ENCODE data around the gene ABI1. TPM values are rescaled to one million over a fixed set of nuclear protein-coding genes. Genes with fewer than 3 reads are reported as not detected.

Gene ABI1
- total RNA-seq, 3 donors from 2014 or later (not counting 1 experiment from before 2014, with no cell fraction given), result 94.8 to 116 (median 113) TPM

DNA sequence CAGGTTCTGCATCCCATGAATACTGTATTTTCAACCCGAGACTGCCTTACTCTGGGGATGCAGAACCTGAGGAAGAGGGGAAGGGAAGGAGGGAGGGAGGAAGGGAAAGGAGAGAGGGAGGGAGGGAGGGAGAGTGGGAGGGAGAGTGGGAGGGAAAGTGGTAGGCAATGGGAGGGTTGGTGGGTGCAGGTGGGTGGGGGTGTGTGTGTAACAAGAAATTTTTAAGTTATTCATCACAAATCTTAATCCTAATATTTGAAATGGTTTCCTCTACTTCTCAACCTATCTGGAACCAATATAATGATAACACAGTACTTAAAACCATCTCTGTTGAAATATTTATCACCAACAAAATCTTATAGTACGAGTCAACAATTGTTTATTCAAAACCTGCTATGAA, 95.2 kb downstream of the ABI1 start:
- no peaks in the 10 kb centered on the region for H3K27me3 Mint-ChIP-seq (ENCODE audit: low read depth in 2 of 2)
- Histone ChIP-seq H3K27ac (ENCODE audit: low read length) (no peak overlapping the region), H3K27me3 (ENCODE audit: control insufficient read depth, insufficient read depth, low read length) (no peaks in the 10 kb centered on the region), H3K36me3 (ENCODE audit: control insufficient read depth, insufficient read depth, low read length) (peaks cover 45% of the 10 kb centered on the region), H3K9me3 (ENCODE audit: control insufficient read depth, insufficient read depth, low read length) (no peaks in the 10 kb centered on the region), H3K4me3 (ENCODE audit: low read length) (no peak overlapping the region), H3K4me1 (ENCODE audit: control insufficient read depth, insufficient read depth, low read length) (no peaks in the 10 kb centered on the region)
- peaks cover 19 to 34% of the 10 kb centered on the region in 2 donors for H3K4me1 Mint-ChIP-seq
- H3K9me3 Mint-ChIP-seq, result no peaks in the 10 kb centered on the region
- WGBS (ENCODE audit: insufficient coverage), result 100% methylated on average over 2 of the region's 2 CpGs
- H3K36me3 Mint-ChIP-seq, result no peaks in the 10 kb centered on the region
- no peak for DNase-seq
- intact Hi-C loops (cut with micrococcal nuclease), result no loop called here
- ATAC-seq, result no peak
- H3K4me3 Mint-ChIP-seq, result no peak overlapping the region
- TF ChIP-seq, protein P1, sequence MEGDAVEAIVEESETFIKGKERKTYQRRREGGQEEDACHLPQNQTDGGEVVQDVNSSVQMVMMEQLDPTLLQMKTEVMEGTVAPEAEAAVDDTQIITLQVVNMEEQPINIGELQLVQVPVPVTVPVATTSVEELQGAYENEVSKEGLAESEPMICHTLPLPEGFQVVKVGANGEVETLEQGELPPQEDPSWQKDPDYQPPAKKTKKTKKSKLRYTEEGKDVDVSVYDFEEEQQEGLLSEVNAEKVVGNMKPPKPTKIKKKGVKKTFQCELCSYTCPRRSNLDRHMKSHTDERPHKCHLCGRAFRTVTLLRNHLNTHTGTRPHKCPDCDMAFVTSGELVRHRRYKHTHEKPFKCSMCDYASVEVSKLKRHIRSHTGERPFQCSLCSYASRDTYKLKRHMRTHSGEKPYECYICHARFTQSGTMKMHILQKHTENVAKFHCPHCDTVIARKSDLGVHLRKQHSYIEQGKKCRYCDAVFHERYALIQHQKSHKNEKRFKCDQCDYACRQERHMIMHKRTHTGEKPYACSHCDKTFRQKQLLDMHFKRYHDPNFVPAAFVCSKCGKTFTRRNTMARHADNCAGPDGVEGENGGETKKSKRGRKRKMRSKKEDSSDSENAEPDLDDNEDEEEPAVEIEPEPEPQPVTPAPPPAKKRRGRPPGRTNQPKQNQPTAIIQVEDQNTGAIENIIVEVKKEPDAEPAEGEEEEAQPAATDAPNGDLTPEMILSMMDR (IDR thresholded peaks at IDR 0.05), result no peak
- peak overlapping the region in 1 of 2 donors; percentile 65 for H3K27ac Mint-ChIP-seq

- intact Hi-C loops (cut with micrococcal nuclease), result no loop called here
- no peak overlapping the region for H3K4me3 Mint-ChIP-seq
- H3K4me1 Mint-ChIP-seq, result peaks cover 10 to 20% of the 10 kb centered on the region in 2 donors
Observed at GRCh38 chr10:26759008-26759407, 101.8 kb downstream of the ABI1 start.

DNA sequence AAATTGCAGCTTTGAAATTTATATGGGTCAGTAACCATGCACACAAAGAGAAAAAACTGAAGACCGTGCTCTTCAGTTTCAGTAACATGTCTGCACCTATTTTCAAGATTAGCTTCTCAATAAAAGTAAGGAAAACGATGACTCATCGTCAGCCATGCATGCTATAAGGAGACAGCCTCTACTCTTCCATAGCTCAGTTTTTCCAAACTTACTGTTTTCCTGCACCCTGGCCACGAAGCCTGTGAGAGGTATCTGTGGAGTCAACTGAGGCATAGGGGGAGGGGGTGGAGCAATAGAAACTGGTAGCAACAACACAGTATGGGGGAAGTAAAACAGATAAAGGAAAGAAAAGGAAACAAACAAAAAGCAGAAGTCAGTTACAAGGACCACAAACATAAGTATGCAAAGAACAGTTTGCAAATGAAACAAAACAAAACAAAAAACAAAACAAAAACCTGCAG, 105.3 kb downstream of the ABI1 start:
- peaks cover 42% of the 10 kb centered on the region for H3K36me3 ChIP-seq (ENCODE audit: control insufficient read depth, insufficient read depth, low read length)
- H3K27ac Mint-ChIP-seq, result peak overlapping the region in 1 of 2 donors; percentile 9
- intact Hi-C loops (cut with micrococcal nuclease), result no loop called here

More at GRCh38 chr10:26759008-26759407, 101.8 kb downstream of the ABI1 start:
- H3K27ac ChIP-seq (ENCODE audit: low read length), result no peak overlapping the region
- H3K9me3 ChIP-seq (ENCODE audit: control insufficient read depth, insufficient read depth, low read length), result no peaks in the 10 kb centered on the region
- peak overlapping the region; percentile 37 to 71 for H3K27ac Mint-ChIP-seq
- DNase-seq (no peak), ATAC-seq (no peak)
- no peaks in the 10 kb centered on the region for H3K27me3 ChIP-seq (ENCODE audit: control insufficient read depth, insufficient read depth, low read length)
- WGBS (ENCODE audit: insufficient coverage), result 95% methylated on average over 4 of the region's 4 CpGs
- no peaks in the 10 kb centered on the region for H3K27me3 Mint-ChIP-seq (ENCODE audit: low read depth in 2 of 2)
- H3K4me1 ChIP-seq (ENCODE audit: control insufficient read depth, insufficient read depth, low read length), result no peaks in the 10 kb centered on the region
- no peak overlapping the region for H3K4me3 ChIP-seq (ENCODE audit: low read length)
- TF ChIP-seq, protein P1 (IDR thresholded peaks at IDR 0.05), result no peak
- peaks cover 8% of the 10 kb centered on the region for H3K36me3 Mint-ChIP-seq
- no peaks in the 10 kb centered on the region for H3K9me3 Mint-ChIP-seq
- H3K36me3 ChIP-seq (ENCODE audit: control insufficient read depth, insufficient read depth, low read length), result peaks cover 42% of the 10 kb centered on the region

More for the DNA sequence above, 105.3 kb downstream of the ABI1 start:
- Mint-ChIP-seq H3K9me3 (no peaks in the 10 kb centered on the region), H3K36me3 (peaks cover 8% of the 10 kb centered on the region), H3K4me3 (no peak overlapping the region), H3K4me1 (peaks cover 15 to 16% of the 10 kb centered on the region in 2 donors), H3K27me3 (ENCODE audit: low read depth in 2 of 2) (no peaks in the 10 kb centered on the region)
- DNase-seq (no peak), ATAC-seq (no peak)
- Histone ChIP-seq H3K27ac (ENCODE audit: low read length) (no peak overlapping the region), H3K9me3 (ENCODE audit: control insufficient read depth, insufficient read depth, low read length) (no peaks in the 10 kb centered on the region), H3K4me1 (ENCODE audit: control insufficient read depth, insufficient read depth, low read length) (no peaks in the 10 kb centered on the region), H3K27me3 (ENCODE audit: control insufficient read depth, insufficient read depth, low read length) (no peaks in the 10 kb centered on the region), H3K4me3 (ENCODE audit: low read length) (no peak overlapping the region)
- 80% methylated on average over 4 of the region's 4 CpGs for WGBS (ENCODE audit: insufficient coverage)
- TF ChIP-seq, protein P1 (IDR thresholded peaks at IDR 0.05), result no peak

All from natural killer cell (primary cell).